GM13976 (cell line): Measurements from ENCODE around the gene UGGT1.

Experiments used
- DNase-seq: peaks from one replicate; pipeline ENCODE4 v3.0.0; 2012; ENCODE audit warnings: low spot score
- CTCF ChIP-seq: IDR thresholded peaks from 2 replicates; pipeline ENCODE4 v1.5.1; 2012; ENCODE audit warnings: borderline replicate concordance, mild to moderate bottlenecking; ENCODE audit not compliant: insufficient read depth; ENCODE audit errors: extremely low read depth, missing control alignments, control extremely low read depth
- in situ Hi-C: fragments of 300-500 bp; cut with MboI; formaldehyde crosslinking; loops from one replicate; pipeline ENCODE4 v1.12.0; 2022; ENCODE audit warnings: low sequenced_read_pairs, mixed read lengths, inconsistent platforms; ENCODE audit not compliant: unreplicated experiment

Gene UGGT1

GRCh38 chr2:128187032-128187654, 96.1 kb downstream of the UGGT1 start:
- DNase-seq = no peak
- in situ Hi-C loops = no loop called here
- TF ChIP-seq CTCF = no peak

- DNase-seq = no peak
- in situ Hi-C loops = no loop called here
- no peak for TF ChIP-seq CTCF
Measured at GRCh38 chr2:128195435-128195984, 104.5 kb downstream of the UGGT1 start.

GRCh38 chr2:128196026-128196425, 105.0 kb downstream of the UGGT1 start:
- no peak for DNase-seq
- in situ Hi-C loops = no loop called here
- TF ChIP-seq CTCF = no peak

- peak; percentile 45 for DNase-seq
- no peak for TF ChIP-seq CTCF
- in situ Hi-C loops = no loop called here
Measured at GRCh38 chr2:128196471-128196931, 105.5 kb downstream of the UGGT1 start.

GRCh38 chr2:128197059-128197458, 106.1 kb downstream of the UGGT1 start:
- no peak for TF ChIP-seq CTCF
- DNase-seq = no peak
- in situ Hi-C loops = no loop called here

GRCh38 chr2:128198656-128199055, 107.7 kb downstream of the UGGT1 start:
- in situ Hi-C loops = no loop called here
- no peak for DNase-seq
- TF ChIP-seq CTCF = no peak

- TF ChIP-seq CTCF = no peak
- DNase-seq = no peak
- in situ Hi-C loops = no loop called here
Measured at GRCh38 chr2:128199141-128199540, 108.1 kb downstream of the UGGT1 start.
